NCI-H2227 treated with DMSO at 0.1 percent for 48 hours (cell line): ENCODE results near the gene SLC25A4.

Experiments used
- DNase-seq: peaks from one replicate; lab custom pipeline; 2025; lab: John Stamatoyannopoulos, UW

Gene SLC25A4

DNA sequence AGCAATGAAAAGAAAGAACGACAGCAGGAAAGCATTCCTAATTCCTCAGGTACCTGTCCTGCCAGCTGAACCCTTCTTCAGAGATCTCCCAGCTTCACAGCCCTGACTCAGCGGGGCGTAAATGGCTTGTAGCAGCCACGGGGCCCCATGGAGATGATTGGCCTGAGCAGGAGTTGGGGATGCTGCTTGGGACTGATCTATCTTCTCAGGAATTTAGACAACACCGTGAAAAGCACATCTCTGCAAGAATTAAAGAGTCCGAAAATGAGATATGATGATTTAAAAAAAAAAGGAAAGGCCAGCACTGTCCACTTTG lies 22.5 kb upstream of the SLC25A4 start:
- DNase-seq = no peak

- no peak for DNase-seq
Measured at GRCh38 chr4:185122681-185123345, 20.3 kb upstream of the SLC25A4 start.

DNA sequence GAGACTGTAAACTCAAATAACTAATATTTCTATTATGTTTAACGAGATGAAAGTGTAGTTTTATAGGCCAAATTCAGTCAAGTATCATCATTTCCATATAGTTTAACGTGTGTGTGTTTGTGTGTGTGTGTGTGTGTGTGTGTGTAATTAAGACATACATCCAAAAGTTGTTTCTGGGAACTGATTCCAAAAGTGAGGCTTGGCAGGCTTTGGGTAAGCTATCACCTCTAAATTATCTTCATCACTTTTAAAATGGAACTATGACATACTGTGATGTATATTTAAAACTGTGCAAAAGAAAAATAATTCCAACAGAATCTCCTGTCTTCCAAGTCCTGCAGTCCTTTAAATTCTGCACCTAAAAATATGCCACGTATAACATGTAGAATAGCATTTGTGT lies 19.1 kb upstream of the SLC25A4 start:
- no peak for DNase-seq

DNA sequence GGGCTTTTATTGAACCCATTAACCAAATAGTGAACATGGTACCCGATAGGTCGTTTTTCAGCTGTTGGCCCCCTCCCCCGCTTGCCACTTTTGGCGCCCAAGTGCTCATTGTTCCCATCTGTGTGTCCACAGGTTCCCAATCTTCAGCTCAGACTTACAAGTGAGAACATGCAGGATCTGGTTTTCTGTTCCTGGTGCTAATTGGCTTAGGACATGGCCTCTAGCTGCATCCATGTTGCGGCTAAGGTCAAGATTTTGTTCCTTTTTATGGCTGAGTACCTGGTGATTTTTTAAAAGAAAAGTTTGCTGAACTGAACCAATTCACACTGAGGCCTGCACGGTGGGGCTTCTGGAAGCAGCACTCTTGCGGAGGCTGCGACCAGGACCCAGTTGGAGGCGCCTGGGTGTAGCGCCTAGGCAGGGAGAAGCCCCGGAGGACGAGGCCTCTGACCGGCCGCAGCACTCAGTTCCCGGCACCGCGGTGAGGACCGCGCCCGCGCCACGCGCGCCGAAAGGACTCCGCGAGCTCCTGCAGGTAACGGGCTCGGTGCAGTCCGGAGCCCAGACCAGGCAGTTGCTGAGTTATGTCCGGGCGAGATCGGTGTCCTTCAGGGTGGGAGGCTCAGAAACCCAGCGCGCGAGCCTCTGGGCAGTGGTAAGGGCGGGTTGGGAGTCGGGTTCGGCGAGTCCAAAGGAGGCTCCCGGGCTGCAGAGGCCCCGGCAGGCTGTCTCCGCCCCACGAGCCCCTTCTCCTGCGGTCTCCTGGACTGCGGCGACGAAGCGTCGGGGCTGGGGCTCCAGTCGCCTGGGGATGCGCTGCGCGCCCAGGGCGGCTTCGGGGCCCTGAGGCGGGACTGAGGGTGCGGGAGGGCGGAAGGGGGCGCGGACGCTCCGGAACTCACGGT lies 15.8 kb upstream of the SLC25A4 start:
- DNase-seq = peak; percentile 34

GRCh38 chr4:185128272-185129119 lies 14.6 kb upstream of the SLC25A4 start:
- peak; percentile 51 for DNase-seq

GRCh38 chr4:185134307-185134869 lies 8.7 kb upstream of the SLC25A4 start:
- DNase-seq = peak; percentile 18

GRCh38 chr4:185137233-185137925 lies 5.7 kb upstream of the SLC25A4 start:
- DNase-seq = no peak

- no peak for DNase-seq
Measured at GRCh38 chr4:185138161-185138560, 4.9 kb upstream of the SLC25A4 start.

- DNase-seq = no peak
Measured at GRCh38 chr4:185139736-185140135, 3.3 kb upstream of the SLC25A4 start.

- DNase-seq = no peak
Measured at GRCh38 chr4:185141777-185142176, 1.3 kb upstream of the SLC25A4 start.

DNA sequence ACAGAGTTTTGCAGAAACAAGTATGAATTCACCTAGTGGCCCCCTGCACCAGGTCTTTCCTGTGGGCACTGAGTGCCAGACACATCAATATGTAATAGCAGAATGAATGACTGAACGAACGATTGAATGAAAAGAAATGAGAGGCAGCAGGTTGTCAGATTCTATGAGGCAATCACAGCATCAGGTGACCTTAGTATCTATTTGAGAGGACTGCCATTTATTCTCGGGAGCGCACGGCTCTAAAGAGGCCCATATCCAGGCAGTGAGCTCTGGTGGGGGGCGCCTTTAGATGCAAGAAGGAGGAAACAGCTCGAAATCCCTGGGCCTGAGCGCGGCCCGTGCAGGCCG lies 528 bp upstream of the SLC25A4 start:
- DNase-seq = no peak

DNA sequence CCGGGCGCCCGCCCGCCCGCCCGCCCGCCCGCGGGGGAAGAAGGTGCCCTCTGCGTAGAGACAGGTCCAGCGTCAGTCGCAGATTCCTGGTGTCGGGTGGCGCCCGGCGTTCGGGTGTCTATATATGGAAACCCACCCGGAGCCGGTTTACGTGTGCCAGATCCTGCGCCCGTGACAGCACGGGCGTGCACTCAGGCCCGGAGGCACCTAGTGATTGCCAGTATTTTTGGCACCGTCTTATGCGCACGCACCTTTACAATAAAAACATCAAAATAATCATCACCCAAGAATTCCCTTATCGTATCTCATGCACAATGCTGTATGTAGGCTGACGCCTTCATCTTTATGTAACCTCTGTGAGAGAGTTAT lies 519 bp downstream of the SLC25A4 start:
- no peak for DNase-seq

- DNase-seq = no peak
Measured at GRCh38 chr4:185144601-185145240, 1.7 kb downstream of the SLC25A4 start.

DNA sequence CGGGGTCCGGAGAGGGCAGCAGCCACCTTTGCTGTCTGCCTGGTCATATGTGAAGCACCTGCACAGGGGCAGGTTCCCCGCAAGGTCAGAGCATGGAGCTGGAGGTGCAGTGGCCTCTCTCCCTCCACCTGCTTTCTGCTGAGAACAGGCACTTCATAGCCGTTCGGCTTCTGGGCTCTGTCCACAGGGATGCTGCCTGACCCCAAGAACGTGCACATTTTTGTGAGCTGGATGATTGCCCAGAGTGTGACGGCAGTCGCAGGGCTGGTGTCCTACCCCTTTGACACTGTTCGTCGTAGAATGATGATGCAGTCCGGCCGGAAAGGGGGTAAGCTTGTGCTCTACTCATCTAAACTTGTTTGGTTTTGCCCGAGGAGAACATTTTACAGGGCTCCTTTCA lies 2.5 kb downstream of the SLC25A4 start:
- DNase-seq = no peak

DNA sequence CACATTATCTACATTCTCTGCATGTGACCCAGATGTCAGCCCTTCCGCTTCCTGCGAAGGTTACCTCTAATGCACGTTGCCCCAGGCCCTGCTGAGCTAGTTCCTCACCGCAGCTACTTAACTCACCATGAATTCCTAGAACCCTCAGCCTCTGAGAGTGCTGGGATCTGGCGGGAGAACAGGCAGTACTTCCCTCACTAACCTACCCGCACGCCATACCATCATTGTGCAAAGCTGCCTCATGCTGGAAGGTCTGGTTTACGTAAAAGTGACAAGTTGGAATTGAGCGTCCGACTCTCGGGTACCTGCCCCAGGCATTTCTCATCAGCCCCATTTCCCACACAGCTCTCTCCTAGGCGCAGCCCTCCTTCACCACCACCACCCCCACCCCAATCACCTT lies 6.3 kb downstream of the SLC25A4 start:
- no peak for DNase-seq

DNA sequence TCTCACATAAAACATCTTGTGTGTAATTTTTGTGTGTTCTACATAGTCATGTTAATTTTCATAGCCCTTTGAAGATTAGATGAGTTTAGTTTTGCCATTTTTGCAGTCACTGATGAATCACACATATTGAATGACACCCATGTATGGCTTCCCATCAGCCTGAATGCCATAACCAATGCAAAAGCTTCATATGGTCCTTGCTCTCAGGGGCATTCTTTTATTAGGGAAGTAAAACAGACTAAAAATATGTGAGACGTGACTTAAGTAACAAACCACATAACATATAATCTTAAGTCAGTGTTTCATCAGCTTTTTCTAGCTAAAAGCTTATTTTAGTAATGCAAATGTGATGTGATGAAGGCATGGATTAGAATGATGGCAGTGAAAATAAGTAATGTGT lies 8.2 kb downstream of the SLC25A4 start:
- DNase-seq = no peak

GRCh38 chr4:185165605-185166063 lies 22.6 kb downstream of the SLC25A4 start:
- DNase-seq = no peak

DNA sequence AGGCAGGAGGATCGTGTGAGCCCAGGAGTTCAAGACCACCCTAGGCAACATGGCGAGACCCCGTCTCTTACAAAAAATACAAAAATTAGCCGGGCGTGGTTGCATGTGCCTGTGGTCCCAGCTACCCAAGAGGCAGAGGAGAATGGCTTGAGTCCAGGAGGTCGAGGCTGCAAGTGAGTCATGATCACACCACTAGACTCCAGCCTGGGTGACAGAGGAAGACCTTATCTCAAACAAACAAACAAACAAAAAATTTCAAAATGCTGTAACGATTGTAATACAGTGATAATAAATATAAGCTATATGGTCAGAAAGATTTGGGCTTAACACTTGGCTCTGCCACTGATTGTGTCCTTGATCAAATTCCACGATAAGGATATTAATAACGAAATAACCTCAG lies 24.2 kb downstream of the SLC25A4 start:
- no peak for DNase-seq

GRCh38 chr4:185171373-185172071 lies 28.5 kb downstream of the SLC25A4 start:
- no peak for DNase-seq

DNA sequence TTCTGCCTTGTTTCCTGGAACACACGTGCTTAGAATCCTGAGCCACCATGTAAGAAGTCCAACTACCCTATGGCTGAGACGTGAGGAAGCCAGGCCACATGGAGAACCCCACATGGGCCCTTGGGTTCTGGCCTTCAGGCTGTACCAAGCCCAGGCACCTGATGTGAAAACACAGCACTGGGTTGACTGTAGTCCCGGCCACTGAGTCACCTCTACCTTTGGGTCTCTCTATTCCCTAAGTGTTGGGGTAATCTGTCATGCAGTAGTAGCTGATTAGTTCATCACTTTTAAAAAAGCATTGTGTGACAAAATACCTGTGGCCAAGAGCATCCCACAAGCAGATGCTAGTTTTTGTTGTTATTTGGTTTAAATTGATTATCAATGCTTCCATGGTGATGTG lies 36.4 kb downstream of the SLC25A4 start:
- no peak for DNase-seq

DNA sequence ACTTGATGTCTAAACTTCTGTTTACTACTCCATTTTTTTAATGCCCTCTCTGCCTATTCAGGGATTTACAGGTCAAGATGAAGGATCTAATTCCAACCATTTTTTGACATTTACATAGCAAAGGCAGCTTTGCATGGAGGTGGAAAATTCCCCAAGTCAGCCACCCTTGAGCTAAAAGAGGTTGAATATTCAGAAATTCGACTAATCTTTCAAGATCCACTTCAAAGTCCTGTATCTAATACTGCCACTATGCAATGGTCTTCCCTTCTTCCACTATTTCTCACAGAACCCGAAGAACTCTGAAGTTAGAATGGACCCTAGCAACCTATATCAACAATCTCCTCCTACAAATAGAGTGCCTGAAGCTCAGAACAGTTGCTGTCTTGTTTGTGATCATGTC lies 39.2 kb downstream of the SLC25A4 start:
- DNase-seq = no peak
